HG03064 (cell line): ENCODE data around the gene TMEM52B.

ENCODE experiments used
- ATAC-seq: cut with Tn5 transposase; IDR thresholded peaks from one replicate; pipeline ENCODE4 v1.9.1; 2021; ENCODE audit warnings: low read depth; ENCODE audit not compliant: unreplicated experiment

Gene TMEM52B

DNA sequence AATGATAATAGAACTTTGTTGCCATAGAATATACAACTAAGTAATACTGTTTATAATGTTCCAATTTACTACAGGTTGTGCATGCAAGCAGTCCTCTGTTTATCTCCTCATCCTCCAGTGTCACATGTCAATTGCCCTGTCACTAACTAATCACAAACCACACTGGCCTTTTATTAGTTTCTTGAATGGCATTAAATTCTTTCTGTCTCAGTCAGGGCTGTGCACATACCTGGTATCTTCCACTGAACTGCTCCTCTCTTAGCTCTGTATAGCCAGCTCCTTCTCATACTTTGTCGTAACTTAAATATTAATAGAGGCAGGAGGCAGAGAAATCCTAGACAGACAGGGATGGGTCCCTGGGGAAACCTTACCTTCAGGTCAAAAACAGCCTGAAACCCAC lies 57.9 kb downstream of the TMEM52B start:
- no peak for ATAC-seq

GRCh38 chr12:10238526-10238925 lies 59.7 kb downstream of the TMEM52B start:
- ATAC-seq, result no peak

DNA sequence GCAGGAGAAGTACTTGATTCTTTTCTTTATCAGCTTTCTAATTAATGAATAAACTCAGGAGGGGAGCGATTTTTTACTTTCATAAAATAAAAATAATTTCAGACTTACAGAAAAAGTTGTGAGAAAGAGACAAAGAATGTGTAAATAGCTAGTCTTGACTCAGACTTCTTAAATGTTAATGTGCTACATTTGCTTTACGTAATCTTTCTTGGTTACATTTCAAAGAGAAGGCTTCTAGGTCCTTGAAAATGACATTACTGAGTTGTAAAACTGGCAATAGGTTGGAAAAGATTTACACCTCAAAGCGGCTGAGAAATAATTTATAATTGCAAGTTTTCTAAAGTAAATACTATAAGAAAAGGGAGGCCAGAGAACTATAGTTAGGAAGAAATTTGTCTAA lies 62.5 kb downstream of the TMEM52B start:
- ATAC-seq, result no peak
